GM18526 (cell line): ENCODE results near the gene HS1BP3.

Source experiments
- POLR2A ChIP-seq: IDR thresholded peaks from 3 replicates; pipeline ENCODE4 v1.6.1; 2011; ENCODE audit not compliant: insufficient read length; ENCODE audit errors: extremely low read depth

The HS1BP3 gene

DNA sequence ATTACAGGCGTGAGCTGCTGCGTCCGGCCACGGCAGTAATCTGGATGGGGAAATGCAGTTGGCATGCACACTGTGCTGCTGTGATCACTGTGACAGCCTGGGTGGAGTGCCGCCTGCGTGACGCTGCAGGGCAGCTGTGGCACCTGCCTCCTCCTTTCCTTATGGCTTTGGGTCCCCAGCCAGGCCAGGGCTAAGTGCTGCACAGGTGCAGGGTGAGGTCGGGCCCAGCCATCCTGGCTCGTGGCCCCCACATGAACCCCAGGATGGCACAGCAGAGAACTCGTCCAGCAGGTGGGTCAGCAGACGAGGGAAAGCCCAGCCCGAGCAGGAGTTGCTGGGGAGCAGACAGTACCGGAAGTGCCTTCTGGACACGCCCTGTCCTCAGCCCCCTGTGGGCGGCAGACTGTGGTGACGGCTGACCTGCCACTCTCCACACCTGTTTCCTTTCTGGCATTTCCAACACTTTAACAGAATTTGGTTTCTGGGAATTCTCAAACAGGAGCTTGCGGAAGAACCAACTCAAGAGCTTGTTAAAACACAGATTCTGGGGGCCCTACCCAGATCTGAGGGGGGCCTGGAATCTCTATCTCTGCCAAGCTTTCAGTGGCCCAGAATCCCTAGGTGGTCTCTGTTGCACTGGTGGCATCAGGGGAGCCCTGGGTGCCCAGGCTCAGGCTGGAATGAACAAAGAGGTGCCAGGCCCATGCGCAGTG lies 16.9 kb downstream of the HS1BP3 start:
- TF ChIP-seq POLR2A = no peak

DNA sequence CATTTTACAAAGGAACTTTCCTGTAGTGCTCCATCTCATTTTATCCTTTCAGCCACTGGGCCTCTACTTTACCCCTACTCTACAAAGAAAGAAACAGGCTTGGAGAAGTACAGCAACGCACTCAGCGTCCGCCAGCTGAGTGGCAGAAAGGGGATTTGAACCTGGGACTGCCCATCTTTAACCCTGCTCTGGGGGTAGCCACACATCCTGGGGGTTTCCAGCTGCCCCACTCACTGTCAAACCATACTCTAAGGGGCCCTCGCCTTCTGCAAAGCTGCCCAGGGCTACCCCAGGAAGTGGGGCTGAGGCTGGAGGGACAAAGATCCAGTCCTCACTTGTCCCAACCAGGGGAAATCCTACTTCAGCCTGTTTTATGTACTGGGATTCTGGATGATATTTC lies 17.9 kb downstream of the HS1BP3 start:
- TF ChIP-seq POLR2A = no peak

DNA sequence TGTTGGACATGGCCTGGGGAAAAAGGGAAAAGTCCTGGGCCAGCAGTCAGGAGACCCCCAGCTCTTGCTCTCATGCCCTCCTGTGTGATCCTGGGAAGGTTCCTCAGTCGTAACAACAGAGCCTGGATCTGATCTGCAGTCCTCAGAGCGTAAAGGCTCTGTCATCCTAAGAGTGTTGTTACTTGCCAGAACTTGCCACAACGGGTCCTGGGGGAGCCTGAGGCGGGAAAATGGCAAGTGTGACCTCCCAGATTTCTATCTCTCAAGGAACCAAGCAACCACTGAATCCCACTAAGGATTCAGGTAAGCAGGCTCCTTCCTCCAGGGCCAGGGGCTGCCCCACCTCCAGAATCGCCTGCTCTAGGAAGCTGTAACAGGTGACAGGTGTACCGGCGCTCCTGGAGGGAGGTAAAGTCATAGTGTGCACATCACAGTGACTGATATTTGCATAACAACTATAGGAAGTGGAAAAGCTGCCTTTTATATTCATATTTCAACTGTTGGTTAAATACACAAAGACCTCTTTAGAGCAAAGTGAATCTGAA lies 18.4 kb downstream of the HS1BP3 start:
- no peak for TF ChIP-seq POLR2A

DNA sequence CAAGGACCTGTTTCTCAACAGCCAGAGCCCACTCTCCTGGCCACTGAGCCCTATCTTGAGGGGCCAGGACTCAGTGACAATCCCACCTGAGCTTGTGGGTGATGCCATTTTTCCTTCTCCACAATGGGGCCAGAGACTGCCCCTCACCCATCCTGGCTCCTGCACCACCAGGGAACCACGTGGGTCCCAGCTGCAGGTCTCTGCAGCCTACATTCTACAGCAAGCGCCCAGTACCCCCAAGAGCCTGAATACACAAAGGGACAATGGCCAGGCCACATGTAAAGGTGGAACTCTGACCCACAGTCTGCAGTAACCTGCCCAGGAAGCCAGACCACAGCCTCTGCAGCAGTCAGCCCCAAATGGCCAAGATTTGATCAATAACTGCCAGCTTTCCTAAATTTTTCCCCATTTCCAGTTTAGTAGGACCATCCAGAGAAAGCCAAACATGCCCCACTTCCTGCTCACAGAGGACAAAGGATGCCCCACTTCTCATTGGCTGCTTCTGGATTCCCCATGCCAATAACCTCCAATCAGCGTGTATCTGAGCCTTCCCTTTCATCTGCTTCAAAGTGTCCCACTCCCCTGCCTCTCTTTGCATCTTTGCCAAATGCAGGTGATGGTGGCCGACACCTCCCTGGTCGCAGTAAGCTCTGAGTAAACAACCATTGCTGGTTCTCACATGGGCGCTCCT lies 19.1 kb downstream of the HS1BP3 start:
- TF ChIP-seq POLR2A = no peak

DNA sequence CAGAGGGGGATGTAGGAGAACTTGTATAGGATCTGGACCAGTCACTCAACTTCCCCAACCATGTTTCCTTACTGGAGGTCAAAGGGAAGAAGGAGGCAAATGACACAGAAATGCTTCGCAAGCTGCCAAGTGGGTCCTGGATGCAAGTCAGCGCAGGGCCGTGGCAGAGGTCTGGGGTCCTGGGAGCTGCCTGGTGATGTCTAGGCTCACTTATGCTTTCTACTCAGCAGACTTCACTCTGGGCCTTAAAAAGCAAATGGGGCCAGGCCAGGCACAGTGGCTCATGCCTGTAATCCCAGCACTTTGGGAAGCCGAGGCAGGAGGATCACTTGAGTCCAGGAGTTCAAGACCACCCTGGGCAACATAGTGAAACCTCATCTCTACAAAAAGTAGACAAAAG lies 19.9 kb downstream of the HS1BP3 start:
- TF ChIP-seq POLR2A = no peak

DNA sequence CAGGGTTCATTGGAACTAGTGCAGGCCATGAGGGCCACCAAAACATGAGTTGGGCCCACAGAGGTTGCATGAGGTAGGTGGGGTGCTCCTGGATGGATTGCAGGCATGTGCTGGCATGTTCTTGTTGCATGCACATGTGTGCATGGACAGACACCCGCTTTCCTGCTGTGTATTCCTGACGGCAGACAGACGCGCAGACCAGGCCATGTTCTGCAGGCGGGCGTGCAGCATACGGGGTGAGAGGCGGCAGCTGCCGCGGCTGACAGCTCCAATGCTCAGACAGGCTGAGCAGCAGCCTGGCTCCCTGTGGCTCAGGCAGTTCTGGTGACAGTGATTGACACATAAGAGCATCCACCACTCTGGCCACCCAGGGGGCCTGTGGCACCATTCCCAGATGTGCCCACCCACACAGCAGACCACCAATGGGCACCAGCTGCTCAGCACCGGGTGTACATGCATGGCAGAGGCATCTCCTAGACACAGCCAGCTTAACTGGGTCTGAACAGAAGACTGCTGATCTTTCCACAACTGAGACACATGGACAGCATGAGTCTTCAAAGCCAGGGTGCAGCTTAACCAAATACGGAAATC lies 21.2 kb downstream of the HS1BP3 start:
- no peak for TF ChIP-seq POLR2A

DNA sequence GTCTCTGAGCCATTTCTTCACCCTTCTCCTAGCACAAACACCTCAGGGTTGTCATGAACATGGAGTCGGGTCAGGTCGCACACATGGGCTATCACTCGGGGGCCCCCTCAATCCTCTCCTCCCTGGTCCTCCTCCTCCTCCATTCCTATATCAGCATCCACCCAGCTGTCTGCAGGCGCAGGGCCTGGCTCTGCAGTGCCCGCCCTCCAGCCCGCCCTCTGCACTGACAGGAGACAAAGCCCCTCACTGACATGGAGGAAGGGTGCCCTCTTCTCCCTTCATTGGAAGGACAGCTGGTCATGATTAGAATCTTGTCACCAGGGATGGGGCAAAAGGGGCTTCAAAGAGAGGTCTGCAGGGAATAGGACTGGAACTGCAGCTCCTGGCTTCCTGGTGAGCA lies 21.7 kb downstream of the HS1BP3 start:
- TF ChIP-seq POLR2A = no peak

DNA sequence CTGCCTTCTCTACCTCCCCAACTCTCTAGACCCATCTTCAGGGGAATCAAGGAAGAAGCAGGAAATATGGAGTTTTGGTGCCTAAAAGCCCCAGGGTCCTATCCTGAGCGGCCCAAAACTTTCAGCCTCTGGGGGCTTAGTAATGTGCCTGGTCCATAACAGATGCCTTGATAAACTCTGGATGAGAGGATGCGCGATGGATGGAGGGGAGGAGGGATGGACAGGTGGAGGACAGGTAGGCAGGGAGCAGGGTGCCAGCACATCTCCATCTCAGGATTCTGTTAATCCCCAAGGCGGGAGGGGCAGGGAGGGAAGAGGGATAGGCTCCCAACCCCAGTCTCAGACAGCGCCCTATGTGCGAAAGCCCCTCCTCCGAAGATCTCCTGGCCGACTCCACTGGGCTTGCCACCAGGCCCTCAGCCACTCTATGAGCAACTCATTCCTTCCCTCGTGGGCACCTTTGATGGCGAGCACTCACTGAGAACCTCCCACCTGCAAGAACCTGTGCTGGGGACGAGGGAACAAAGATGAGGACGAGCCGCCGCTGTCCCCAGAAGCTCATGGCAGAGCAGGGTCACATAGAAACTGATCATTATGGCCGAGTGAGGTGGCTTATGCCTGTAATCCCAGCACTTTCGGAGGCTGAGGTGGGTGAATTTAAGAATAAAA lies 23.1 kb downstream of the HS1BP3 start:
- TF ChIP-seq POLR2A = no peak

DNA sequence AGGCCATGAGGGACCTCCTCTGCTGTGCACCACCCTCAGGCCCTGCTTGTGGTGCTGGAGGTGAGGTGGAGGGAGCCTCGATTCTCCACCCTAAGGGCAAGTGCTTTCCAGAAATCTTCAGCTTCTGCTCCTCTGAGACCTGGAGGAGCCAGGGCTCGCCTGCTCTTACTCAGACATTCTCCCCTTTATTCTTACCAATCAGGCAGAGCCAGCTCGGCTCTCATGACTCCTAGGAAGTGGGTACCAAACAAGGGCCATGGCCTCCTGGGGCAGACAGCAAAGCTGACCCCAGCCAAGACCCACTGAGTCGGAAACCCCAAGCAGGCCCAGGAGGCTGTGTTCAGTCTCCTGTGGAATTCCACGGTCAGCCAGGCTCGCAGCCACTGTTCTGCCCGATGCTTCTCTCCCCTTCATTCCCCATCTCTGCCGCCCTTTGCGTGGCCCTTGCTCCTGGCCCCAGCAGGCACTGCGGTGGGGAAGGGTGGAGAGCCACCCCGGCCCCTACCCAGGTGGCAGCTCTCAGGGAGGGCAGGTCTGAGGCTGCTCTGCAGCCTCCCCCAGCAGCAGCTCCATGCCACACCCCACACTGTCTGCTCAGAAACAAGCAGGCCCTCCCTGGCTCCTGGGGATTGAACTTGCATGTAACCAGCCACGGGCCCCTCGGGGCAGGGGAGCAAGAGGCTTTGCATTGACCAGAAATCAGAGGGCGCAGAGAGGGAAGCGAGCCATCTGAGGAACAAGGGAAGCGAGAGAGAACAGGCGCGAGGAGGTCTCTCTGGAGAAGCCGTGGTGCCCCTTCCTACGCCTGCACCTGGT lies 24.0 kb downstream of the HS1BP3 start:
- no peak for TF ChIP-seq POLR2A

DNA sequence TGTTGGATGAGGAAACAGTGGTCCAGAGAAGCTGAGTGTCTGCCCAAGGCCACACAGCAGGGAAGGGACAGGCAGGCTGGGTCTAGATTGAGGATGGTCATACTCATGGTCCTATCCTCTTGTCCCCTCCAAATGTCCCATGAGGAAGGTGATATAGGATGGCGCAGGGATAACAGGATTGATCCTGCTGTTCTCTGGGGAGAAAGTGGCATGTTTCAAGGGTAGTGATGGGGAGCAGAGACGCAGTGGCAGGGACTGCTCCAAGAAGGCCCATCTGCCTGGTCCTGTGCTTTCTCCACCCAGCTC lies 24.6 kb downstream of the HS1BP3 start:
- no peak for TF ChIP-seq POLR2A

DNA sequence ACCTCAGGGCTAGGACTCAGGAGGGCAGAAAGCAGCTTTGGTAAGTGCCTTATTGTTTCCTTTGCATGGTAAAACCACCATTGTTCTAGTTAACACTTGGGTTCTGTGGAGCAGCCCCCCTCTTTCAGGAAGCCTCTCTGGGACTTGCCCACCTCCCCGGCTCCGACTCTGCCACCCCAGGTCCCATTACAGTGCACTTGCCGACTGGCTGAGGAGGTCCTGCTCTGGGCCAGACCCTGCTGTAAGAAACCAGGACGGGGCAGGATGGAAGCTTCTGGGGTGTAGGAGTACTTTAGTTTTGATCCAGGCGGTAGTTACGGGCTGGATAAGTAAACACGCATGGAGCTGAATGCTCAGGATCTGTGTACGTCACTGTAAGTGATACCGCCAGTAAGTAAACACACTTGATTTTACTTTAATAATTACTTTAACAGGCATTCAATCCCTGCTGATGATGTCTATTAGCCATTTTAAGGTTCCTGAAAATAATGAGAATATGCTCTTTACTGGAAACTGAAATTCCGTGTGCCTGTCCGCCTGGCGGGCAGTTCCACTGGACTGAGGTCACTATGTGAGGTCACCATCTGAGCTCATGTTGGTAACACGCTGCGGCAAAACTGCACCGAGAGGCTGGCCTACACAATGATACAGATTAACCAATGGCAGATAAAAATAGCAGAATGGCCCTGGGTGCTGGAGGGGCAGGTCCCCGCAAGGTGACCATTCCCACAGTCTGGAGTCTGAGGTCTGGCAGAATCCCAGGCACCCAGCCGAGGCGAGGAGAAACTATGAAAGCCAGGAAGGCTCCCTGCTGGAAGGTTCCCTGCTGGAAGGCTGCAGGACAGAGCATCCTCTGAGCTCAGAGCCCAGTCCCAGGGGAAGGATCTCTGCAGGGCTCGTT lies 25.2 kb downstream of the HS1BP3 start:
- TF ChIP-seq POLR2A = no peak

DNA sequence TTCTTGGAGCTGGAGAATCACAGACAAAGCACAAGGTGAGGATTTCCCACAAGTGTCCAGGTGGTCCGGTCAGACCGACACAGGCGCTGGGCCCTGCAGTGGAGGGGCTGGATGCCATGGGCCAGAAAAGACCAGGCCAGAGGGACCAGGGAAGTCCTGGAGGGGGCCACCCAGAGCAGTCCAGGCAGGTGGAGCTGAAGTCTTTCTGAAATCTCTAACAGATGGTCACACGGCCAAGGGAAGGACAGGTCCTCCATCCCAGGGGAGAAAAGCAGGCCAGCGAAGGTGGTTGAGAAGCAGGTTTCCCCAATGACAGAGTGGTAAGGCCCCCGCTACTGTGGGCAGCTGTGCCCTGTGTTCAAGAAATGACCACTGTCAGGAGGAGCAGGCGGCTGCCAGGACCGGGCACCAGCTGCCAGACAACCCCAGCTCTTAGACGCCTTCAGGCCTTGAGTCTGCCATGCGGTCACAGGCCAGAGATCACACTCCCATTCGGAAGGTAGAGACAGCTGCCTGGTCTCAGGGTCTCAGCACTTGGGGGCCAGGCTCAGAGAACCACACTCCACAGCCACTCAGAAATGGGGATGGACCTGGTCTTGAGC lies 25.9 kb downstream of the HS1BP3 start:
- no peak for TF ChIP-seq POLR2A

DNA sequence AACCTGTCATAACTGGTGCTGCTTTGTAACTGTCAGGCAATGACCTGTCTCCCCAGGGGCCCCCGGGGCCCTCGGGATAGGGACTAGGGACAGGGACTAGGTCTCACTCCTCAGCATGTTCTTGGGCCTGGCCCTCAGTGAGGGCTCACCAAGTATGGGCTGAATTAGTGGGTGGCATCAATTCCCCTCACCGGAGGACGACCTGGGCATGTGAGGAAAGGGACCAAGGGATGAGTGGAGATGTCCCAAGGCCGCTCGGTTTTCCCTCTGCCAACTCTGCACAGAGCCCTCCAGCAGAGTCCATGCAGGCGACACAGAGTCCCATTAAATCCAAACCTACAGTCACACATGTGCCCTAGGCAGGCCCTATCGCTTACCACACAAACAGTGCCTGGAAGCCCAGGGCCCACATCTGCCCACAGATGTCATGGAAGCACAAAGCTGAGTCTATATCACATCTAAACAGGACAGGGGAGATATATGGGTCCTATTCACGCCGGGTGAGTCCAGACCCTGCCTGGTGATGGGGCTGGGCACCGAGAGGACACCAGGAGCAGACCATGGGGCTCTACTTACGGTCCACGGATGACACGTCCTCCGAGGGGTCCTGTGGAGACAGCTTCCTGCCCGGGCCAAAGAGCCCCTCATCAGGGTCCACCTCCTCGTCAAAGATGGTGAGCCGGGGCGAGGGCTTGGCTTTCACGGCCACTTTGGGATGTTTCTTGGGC lies 26.6 kb downstream of the HS1BP3 start:
- no peak for TF ChIP-seq POLR2A
